Endometrial microvascular endothelial cells (primary cell): ENCODE results near the gene ST6GALNAC3. TPM values are rescaled to one million over a fixed set of nuclear protein-coding genes. Genes with fewer than 3 reads are reported as not detected.
"Not testable (repeated sequence)": the region's sequence is repeated elsewhere in the genome, so short reads cannot be mapped to it uniquely, and the experiment has no call there.

Experiments
- in situ Hi-C: cut with HindIII; loops from 2 replicates; pipeline ENCODE4 v1.10.0; 2017; ENCODE audit warnings: low sequenced_read_pairs, low pct_unique_long_range_greater_than_20kb; ENCODE audit errors: inconsistent ontology term
- total RNA-seq: library from RNA; depleted of rRNA; stranded (reverse); fragments of >200 nt; gene quantifications from one replicate; pipeline ENCODE4 v1.2.3, GENCODE V29; 2015; ENCODE audit errors: inconsistent ontology term

Gene ST6GALNAC3
- total RNA-seq, 1 donor from 2014 or later = 29.7 TPM

DNA sequence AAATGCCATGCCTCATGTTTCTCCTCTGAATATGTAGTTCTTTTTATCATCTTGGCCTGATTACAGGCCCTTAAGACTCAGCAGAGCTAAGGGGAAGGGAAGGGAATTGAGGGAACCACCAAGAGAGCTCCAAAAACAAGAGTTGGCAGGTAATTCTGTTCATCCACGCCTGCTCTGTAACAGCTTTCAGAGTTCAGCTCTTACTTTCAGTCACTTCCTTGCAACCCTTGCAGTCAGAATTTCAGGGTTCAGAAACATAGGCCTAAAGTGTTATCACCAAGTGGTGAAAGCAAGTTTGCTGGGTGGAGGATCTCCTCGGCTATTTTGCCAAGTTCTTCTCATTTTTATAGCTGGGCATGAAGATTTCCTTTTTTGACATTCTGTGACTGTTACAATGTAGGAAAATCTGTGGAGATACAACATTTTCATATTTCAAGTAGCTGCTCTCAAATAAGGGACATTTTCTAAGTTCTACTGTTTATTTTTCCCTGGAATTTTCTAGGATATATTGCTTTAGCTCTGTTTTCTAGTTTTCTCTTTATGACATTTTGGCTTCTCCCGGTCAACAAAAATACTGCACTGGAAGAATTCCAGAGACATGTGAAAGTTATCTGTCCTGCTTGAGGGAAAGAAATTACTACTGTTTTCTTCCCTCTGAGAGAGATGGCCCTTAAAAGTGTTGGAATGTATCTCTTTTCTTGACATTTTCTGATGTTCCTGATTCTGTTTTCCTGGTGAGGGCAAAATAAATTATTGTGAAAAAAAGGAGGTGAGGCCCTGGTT is 540.9 kb downstream of the ST6GALNAC3 start:
- in situ Hi-C loops = no loop called here

DNA sequence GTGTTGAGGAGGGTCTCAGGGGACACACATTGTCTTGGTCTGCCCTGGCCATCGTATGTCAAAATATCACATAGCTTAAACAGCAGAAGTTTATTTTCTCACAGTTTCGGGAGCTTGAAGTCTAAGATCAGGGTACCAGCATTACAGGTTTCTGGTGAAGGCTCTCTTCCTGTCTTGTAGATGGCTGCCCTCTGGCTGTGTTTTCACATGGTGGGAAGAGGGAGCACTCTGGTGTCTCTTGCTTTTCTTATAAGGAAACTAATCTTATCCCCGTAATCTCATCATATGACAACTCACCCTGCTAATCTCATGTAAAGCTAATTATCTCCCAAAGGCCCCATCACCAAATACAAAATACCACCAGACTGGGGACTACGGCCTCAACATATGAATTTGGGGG is 545.8 kb downstream of the ST6GALNAC3 start:
- in situ Hi-C loops = no loop called here

DNA sequence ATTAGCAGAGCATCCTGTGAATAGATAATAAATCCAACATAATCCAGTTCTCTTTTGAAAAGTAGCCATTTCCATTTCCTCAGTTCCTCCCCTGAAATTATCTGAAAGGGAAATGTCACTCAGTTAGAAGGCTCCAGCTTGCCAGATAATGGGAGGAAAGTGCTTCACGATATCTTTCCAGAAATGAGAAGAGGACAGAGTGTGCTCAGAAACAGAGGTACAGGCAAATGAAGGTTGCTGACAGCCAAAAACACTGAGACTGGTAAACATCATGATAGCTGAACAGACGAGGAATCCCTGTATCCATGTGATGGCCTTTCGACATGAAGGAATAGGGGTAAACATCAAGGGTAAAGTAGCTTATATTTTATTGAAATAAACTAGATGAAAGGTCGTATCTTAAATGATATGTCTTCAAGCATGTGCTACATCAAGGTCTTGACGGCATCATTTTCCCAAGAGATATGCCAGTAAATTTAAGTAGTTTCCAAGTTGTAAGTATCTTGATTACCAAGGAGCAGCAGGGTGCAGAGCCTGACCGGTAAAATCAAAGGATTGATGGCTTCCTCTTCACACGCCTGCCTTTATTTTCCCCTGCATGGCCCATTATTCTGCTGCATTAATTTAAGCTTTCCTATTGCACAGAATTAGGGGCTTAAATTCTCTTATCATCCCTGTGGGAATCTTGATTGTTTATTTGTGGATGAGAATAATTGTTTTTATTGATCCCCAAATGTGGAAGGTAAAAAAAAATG is 548.4 kb downstream of the ST6GALNAC3 start:
- in situ Hi-C loops = no loop called here

DNA sequence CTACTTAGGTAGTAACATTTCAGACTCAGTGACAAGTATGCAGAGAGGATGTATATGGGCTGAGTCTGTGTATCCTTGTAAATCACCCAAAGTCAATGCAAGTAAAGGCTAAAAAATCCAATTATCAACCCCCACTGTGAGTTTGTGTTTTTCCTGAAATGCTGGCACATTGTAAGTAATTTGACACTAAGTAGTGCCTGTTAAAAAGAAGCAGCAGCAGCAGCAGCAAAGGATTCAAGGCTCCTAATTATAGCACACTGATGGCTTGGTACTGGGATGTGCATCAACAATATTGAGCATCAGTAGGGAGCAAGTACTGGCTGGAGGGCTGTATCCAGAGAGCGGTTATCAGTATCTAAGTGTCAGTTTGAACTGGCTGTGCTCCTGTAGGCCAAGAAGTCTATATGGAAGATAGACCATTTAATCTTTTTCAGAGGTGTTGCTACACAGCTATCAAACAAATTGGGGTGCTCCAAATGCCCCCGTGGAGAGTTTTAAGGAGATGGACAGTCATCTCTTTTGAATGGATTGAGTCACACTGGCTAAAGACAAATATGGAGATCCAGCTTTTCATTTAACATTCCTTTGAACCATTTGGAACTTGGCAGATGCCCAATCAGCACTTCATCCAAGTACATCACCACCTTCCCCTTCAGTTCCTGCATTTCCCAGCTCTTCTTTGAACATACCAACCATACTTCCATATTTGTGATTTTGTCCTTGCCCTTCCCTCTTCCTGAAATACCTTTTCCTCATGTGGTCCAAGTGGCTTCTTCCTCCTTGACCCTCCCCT is 551.5 kb downstream of the ST6GALNAC3 start:
- in situ Hi-C loops = no loop called here

DNA sequence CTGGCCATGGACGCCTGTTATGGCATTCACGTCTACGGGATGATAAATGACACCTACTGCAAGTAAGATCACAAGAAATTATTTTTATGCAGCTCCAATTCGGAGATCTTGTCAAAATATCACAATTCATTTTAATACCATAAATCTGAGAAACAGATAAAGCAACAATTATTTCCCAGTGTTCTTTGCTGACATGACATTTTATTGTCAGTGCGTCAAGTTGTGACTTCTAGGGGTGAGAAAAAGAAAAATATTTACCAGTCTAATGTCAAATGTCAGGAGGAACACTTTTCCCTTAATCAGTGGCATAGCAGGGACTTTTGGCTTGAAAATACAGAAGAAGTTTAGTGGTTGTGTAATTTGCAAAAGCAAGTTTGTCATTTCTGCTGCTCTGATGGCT is 553.0 kb downstream of the ST6GALNAC3 start:
- in situ Hi-C loops = no loop called here

DNA sequence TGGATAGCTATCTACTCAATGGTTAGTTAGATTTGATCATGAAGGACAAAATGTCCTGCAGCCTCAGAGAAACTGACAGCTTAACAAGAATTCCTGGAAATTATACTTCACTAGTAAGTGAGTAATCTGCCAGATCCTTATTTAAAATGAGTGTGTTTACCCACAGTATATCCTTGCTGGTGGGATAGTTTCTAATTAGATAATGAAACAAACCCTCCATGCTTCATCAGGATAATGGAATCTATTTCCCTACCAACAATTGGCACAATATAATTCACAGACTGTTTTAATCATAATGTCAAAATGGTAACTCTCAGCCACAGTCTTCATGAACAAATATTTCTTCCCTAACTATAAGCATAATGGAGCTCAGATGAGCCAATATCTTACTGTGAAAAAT is 553.4 kb downstream of the ST6GALNAC3 start:
- in situ Hi-C loops = no loop called here

DNA sequence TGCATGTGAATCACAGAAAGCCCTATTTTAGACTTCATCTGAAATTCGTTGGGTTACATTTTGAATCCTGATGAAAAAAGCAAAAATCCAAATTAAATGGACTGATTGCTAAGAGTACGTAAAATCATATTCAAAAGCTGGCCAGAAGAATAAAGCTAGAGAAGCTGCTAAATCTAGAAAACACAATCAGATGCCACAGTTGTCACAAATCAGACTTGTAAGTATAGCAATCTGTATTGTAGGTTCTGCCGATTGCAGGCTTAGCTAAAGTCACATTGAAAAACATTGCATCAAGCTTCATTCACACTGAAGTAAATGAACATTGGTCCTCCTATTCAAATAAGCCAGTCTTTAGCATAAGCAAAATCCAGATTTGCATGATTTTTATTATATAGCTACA is 557.6 kb downstream of the ST6GALNAC3 start:
- in situ Hi-C loops = no loop called here

DNA sequence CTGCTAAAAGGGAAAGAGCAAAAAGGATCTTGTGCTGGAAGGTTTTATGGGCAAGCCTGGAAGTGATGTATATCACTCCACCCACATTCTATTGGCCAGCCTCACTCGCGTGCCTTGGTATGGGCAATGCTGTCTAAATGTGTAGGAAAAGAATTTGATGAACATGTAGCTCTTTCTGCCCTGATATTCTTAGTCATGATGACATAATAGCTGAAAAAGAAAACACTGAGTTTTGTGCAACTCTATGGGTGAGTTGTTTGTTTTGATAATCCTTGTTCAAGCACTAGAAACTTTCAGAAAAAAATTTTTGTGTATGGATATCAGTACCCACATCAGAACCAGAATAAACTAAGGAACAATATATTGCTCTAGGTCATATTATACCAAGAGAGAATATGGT is 561.2 kb downstream of the ST6GALNAC3 start:
- in situ Hi-C loops = no loop called here

DNA sequence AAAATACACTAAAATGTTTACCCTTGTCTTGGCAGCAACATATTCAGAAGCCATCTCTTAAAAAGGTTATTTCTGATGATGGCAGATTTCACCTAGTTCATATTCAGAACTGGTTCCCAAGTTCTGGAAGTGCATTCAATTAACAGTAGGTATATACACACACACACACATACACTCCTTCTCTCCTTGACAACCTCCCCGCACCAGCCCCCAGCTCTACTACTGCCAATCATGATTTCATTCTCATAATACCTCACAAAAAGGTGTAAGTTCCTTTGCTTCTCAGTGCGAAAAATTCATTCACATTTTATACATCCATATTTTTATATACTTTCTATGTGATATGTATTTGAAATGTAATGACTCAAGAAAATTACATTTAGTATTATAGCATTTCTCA is 564.6 kb downstream of the ST6GALNAC3 start:
- in situ Hi-C loops = no loop called here

DNA sequence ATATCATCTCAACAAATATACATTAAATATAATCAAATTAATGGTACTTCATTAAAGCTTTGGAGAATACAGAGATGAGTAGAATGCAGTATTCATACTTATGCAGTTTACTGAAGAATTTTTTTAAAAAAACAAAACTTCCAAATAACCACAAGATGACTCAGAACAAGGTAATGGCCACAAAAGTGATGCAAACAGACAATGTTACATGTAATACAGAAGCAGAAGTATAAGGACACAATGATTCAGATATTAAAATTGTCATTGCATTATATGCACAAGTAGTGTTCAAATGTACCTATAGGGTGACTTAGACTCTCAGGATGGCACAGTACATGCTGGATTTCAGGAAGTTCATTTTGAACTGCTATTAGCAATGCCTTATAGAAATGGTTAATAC is 565.5 kb downstream of the ST6GALNAC3 start:
- in situ Hi-C loops = no loop called here

DNA sequence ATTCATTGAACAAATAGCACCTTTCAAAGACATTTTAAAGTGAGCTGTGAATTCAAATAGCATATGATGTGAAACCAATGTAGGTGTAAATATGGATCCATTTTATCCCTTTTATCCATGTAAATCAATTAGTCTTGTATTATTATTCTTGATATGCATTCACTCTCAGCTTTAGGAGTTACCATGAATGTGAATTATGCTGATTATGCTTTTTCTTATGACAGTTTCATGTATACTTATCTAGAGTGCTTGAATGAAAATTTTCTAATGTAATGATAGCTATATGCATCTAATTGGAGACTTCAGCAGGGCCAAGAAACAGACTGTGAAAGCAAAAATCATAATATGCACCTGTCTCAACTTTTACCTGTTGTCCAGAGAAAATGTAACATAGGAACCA is 566.2 kb downstream of the ST6GALNAC3 start:
- in situ Hi-C loops = no loop called here

DNA sequence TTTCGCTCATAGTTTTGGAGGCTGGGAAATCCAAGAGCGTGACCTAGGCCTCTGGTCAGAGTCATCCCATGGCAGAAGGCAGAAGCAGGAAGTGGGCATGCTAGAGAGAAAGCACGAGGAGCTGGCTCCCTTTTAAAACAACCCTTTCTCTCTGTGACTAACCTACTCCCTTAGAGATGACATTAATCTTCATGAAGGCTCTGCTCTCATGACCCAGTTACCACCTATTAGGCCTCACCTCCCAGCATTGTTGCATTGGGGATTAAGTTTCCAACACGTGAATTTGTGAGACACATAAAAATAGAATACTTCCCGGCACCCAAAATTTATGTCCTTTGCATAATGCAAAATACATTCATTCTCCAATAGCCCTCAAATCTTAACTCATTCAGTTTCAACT is 569.6 kb downstream of the ST6GALNAC3 start:
- in situ Hi-C loops = no loop called here

DNA sequence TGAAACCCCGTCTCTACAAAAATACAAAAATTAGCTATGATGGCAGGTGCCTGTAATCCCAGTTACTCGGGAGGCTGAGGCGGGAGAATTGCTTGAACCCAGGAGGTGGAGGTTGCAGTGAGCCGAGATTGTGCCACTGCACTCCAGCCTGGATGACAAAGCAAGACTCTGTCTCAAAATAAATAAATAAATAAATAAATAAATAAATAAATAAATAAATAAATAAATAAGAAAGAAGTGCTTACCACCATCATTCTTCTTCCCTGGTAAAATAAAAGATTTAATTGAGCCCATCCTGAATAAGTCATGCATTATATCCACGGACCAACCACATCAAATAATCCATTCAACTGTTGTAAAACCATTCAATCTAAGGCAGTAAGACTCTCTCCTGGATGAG is 578.3 kb downstream of the ST6GALNAC3 start:
- in situ Hi-C loops = not testable (repeated sequence)

DNA sequence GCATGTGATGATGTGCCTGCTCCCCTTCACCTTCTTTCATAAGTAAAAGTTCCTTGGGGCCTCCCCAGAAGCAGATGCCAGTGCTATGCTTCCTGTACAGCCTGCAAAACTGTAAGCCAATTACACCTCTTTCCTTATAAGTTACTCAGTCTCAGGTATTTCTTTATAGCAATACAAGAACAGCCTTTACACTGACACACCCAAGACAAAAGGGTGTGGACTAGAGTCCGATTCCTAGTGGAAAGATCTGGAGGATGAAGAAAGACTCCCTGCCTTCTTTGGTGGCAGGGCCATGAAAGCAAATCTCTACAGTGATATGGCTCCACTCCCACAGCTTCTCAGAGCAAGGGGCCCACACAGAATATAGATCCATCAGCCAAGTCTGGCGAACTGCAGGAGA is 583.1 kb downstream of the ST6GALNAC3 start:
- in situ Hi-C loops = no loop called here

DNA sequence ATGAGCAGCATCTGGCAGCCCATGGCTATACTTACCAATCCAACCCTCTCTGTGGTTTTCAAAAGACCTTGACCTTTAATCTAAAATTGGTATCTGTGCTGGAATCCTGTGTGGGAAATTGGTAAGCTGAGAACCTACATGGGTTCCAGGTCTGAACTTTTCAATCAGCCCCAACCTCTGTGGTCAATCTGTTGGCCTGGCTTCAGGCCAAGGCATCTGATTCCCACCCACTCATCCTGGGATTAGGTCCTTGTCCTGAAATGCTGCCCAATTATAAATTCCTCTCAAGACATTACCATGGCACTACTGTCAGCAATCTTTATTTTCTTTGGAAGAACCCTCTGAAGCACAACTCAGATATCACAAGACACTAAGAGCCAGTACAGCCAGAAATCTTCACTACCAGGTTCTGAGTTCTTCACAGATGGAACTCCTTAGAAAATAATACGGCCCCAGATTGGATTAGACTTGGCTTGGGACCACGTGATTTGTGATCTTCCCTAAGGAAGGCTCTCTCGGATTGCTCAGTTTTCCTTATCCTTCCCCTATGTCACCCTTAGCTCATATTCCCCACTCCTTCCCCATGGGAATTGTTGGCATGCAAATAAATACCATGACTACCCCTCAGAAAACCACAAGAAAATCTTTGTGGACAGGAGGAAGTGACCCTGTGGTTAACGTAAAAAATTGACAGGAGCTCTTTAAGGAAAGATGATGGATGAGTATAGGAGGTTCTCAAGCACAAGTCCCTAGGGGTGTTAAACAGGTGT is 584.8 kb downstream of the ST6GALNAC3 start:
- in situ Hi-C loops = no loop called here

DNA sequence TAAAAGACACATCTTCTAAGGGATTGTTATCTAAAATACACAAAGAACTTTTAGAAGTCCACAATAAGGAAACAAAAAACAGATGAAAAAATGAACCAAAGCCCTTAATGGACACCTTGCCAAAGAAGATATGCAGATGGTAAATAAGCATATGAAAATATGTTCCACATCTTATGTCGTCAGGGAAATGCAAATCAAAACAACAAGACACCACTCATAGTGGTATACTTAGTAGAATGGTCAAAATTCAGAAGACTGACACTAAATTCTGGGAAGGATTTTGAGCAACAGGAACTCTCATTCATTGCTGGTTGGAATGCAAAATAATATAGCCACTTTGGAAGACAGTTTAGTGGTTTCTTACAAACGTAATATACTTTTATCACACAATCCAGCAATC is 587.0 kb downstream of the ST6GALNAC3 start:
- in situ Hi-C loops = no loop called here

DNA sequence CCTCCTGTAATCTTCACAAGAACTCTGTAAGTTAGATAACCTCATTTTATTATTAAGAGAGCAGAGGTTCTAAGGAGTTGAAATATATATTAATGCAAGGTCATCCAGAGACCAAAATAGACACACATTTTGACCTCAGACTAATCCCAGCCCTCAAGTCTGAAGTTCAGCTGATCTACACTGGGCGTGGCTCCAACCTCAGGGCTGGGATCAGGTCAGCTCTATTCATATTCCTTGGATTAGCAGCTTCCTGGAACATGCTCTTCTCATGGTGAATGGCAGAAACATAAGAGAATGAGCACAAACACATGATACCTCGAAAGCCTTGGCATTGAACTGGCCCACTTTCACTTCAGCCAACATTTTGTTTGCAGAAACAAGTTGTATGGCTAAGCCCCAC is 592.0 kb downstream of the ST6GALNAC3 start:
- in situ Hi-C loops = no loop called here

DNA sequence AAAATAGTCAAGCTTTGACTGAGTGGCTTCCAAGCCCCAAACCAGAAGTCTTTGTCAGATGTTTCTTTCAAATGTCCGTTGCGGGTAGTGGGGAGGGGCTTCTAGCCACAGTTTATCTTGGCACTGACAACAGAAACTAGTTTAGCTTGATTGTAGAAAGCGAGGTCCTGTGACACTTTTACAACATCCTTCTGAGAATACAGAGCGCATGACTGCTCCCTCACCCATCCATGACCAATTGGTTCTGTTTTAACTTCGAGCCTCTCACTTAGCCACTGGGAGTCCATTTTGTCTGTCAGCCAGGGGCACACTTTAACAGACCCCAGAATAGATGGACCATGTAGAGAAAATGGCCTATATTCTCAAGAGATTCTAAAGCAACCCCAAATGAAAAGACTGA is 593.5 kb downstream of the ST6GALNAC3 start:
- in situ Hi-C loops = no loop called here

DNA sequence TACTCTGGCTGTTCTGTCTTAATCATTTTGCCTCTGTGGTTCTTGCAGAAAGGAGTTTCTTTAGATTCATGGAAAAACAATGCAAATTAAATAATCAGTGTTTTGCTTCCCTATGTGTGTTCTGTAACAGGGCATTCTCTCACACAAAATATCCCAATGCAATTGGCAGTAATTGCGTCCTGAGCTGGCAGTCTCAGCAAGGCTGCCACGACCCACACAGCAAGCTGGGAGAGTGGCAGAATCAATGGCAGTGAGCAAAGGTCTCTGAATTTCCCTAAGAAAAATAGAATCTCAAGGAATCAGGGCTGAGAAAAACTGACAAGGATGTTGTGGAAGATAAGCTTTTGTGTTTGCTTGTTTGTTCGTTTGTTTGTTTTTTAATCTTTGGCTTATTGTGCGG is 594.6 kb downstream of the ST6GALNAC3 start:
- in situ Hi-C loops = no loop called here
